Mesodermal cell (in vitro differentiated cells): ENCODE results near the gene FBXL7.

Source experiments
- H3K27ac ChIP-seq: 2 replicates; pipeline ENCODE4 v1.7.0; 2013; ENCODE audit warnings: mild to moderate bottlenecking, low read depth, low read length, moderate library complexity; ENCODE audit not compliant: severe bottlenecking
- H3K36me3 ChIP-seq: 2 replicates; pipeline ENCODE4 v1.7.1; 2013; ENCODE audit warnings: mild to moderate bottlenecking, low read length, moderate library complexity; ENCODE audit not compliant: control insufficient read depth, insufficient read depth
- H3K4me1 ChIP-seq: one replicate; pipeline ENCODE4 v1.7.1; 2013; ENCODE audit warnings: mild to moderate bottlenecking, low read length; ENCODE audit not compliant: insufficient read depth, control insufficient read depth, poor library complexity, severe bottlenecking
- H3K4me3 ChIP-seq: 2 replicates; pipeline ENCODE4 v1.7.0; 2013; ENCODE audit warnings: low read length, control low read depth, mild to moderate bottlenecking; ENCODE audit not compliant: insufficient read depth, poor library complexity, severe bottlenecking; ENCODE audit errors: extremely low read depth
- H3K9me3 ChIP-seq: 2 replicates; pipeline ENCODE4 v1.7.1; 2013; ENCODE audit warnings: mild to moderate bottlenecking, low read length, moderate library complexity; ENCODE audit not compliant: control insufficient read depth
- WGBS, 2 experiments: methylation state at CpG; one replicate each; pipeline ENCODE4 v1.1.5; 2013; ENCODE audit warnings: missing lambda C conversion rate in 2 of 2; ENCODE audit not compliant: insufficient coverage in 2 of 2; 5-methylcytosine and 5-hydroxymethylcytosine counted together

FBXL7 gene

DNA sequence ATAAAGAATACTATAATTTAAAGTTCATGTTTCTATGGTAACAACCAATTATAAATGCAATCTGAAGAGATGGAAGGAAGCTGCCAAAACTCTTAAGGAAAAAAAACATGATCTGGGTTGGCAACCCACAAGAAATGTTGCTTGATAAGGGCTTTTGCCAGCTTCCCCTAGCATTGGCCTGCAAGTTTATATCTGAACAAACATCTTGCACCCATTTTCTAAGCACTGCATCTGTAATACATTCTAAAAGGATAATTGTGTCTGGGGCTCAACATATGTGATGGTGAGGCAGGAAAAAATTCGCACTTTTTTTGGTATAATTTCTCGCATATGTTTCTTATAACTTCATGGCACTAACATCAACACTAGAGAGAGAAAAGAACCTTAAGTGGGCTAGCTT, 276.4 kb downstream of the FBXL7 start:
- H3K36me3 ChIP-seq: no peaks in the 10 kb centered on the region
- WGBS, 2 experiments: no CpG with 5 or more reads among the region's 2 CpGs
- H3K9me3 ChIP-seq: no peaks in the 10 kb centered on the region
- H3K4me3 ChIP-seq: no peak overlapping the region
- no peaks in the 10 kb centered on the region for H3K4me1 ChIP-seq
- no peak overlapping the region for H3K27ac ChIP-seq

GRCh38 chr5:15783734-15784133, 283.8 kb downstream of the FBXL7 start:
- no peaks in the 10 kb centered on the region for H3K4me1 ChIP-seq
- H3K4me3 ChIP-seq: no peak overlapping the region

GRCh38 chr5:15785531-15785981, 285.6 kb downstream of the FBXL7 start:
- whole genome bisulfite sequencing, 2 experiments: 91 to 93% methylated on average over 3 to 5 of the region's 5 CpGs
- Histone ChIP-seq H3K9me3 (no peaks in the 10 kb centered on the region), H3K36me3 (no peaks in the 10 kb centered on the region), H3K27ac (no peak overlapping the region), H3K4me3 (no peak overlapping the region), H3K4me1 (peaks cover 6% of the 10 kb centered on the region)

More at GRCh38 chr5:15783734-15784133, 283.8 kb downstream of the FBXL7 start:
- Histone ChIP-seq H3K27ac (no peak overlapping the region), H3K9me3 (no peaks in the 10 kb centered on the region), H3K36me3 (no peaks in the 10 kb centered on the region)

GRCh38 chr5:15786326-15786725, 286.3 kb downstream of the FBXL7 start:
- Histone ChIP-seq H3K27ac (no peak overlapping the region), H3K4me1 (peaks cover 13% of the 10 kb centered on the region), H3K36me3 (no peaks in the 10 kb centered on the region), H3K4me3 (no peak overlapping the region), H3K9me3 (no peaks in the 10 kb centered on the region)

GRCh38 chr5:15786884-15787283, 286.9 kb downstream of the FBXL7 start:
- Histone ChIP-seq H3K9me3 (no peaks in the 10 kb centered on the region), H3K27ac (no peak overlapping the region), H3K36me3 (no peaks in the 10 kb centered on the region), H3K4me3 (no peak overlapping the region), H3K4me1 (peaks cover 13% of the 10 kb centered on the region)
- WGBS, 2 experiments: 91 to 95% methylated on average over 3 to 5 of the region's 5 CpGs

GRCh38 chr5:15787681-15788080, 287.7 kb downstream of the FBXL7 start:
- no peak overlapping the region for H3K27ac ChIP-seq
- WGBS, 2 experiments: 88 to 100% methylated on average over 1 of the region's 2 CpGs
- H3K36me3 ChIP-seq: no peaks in the 10 kb centered on the region
- H3K9me3 ChIP-seq: no peaks in the 10 kb centered on the region
- H3K4me3 ChIP-seq: no peak overlapping the region
- peaks cover 13% of the 10 kb centered on the region for H3K4me1 ChIP-seq

GRCh38 chr5:15789642-15790041, 289.7 kb downstream of the FBXL7 start:
- 70 to 72% methylated on average over 2 to 4 of the region's 4 CpGs for WGBS, 2 experiments
- H3K4me1 ChIP-seq: peaks cover 20% of the 10 kb centered on the region

DNA sequence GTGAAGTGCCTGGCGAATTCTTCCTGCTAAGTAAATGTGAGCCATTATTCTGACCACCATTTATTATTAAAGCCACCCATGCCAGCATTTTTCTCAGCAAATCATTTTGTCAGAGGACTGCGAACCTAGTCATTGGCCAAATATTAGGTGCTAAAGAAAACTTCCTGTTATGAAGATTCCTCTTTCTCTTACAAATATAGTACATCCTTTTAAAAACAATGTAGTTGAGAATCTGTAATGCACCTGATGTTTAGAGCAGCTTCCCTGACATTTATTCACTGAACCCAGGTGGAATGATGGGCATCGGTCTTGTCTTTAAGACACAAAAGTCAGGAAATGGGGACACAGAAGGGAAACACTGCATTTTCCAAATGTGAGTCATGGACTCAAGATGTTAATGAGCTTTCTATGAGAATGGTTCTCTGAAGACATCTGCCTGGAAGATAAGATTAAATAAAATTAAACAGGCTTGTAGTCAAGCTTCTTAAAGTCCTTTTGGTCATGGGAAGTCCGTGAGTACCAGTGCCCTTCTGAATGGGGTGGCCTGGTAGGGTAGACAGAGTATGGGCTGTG, 290.6 kb downstream of the FBXL7 start:
- 80 to 89% methylated on average over 3 of the region's 4 CpGs for WGBS, 2 experiments
- Histone ChIP-seq H3K27ac (no peak overlapping the region), H3K9me3 (no peaks in the 10 kb centered on the region), H3K4me3 (no peak overlapping the region), H3K36me3 (no peaks in the 10 kb centered on the region), H3K4me1 (peaks cover 27% of the 10 kb centered on the region)

More at GRCh38 chr5:15789642-15790041, 289.7 kb downstream of the FBXL7 start:
- H3K4me3 ChIP-seq: no peak overlapping the region
- no peaks in the 10 kb centered on the region for H3K9me3 ChIP-seq
- H3K27ac ChIP-seq: no peak overlapping the region
- no peaks in the 10 kb centered on the region for H3K36me3 ChIP-seq

GRCh38 chr5:15791274-15791673, 291.3 kb downstream of the FBXL7 start:
- WGBS, 2 experiments: 100% methylated on average over 1 to 3 of the region's 3 CpGs
- H3K4me3 ChIP-seq: no peak overlapping the region
- H3K27ac ChIP-seq: no peak overlapping the region
- H3K36me3 ChIP-seq: no peaks in the 10 kb centered on the region
- no peaks in the 10 kb centered on the region for H3K9me3 ChIP-seq
- H3K4me1 ChIP-seq: peaks cover 30% of the 10 kb centered on the region

- Histone ChIP-seq H3K9me3 (no peaks in the 10 kb centered on the region), H3K4me3 (no peak overlapping the region), H3K36me3 (no peaks in the 10 kb centered on the region), H3K27ac (no peak overlapping the region), H3K4me1 (peaks cover 30% of the 10 kb centered on the region)
- WGBS, 2 experiments: 91 to 100% methylated on average over 1 of the region's 3 CpGs
These were observed 291.9 kb downstream of the FBXL7 start for GRCh38 chr5:15791859-15792258.

DNA sequence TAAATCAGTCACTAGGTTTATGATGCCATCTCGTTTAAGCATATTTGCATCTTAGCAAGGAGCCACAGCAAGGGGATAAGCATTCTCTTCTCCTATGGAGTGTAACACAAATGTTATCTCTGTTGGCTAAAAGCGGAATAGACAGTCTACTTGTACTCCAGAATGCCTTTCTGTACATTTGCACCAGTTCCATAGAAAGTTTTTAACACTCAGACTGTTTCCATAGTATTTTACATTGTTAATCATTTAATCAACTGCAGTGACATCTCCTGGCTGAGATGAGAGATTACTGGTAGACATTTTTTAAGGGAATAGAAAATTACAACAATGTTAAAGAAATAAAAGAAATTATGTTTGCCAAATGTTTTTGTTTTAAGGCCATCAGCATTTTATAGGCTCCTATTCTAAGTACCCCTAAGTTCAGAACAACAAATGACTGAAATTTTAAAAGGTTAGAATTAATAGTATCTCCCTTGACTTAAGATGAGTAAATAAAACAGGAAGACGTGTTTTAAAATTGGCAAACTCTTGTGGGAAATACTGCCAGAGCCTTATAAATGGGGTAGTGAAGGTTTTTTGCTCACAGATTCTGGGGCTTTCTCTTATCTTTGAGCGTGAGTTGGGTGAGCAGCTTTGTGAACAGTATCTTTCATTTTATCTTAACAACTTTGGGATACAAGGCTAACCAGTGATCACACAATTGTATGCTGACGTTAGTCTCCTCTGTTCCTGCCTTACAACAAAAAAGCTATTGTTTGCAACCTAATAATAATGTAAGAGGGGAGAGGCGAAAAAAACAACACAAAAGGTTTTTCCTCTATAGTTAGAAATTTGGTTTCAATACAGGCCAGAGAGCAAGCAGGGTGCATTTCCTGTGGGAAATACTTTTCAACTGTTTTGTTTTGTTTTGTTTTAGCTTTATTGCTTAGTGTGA, 294.3 kb downstream of the FBXL7 start:
- H3K4me1 ChIP-seq: peaks cover 30% of the 10 kb centered on the region
- no peaks in the 10 kb centered on the region for H3K36me3 ChIP-seq
- peak overlapping the region; percentile 47 for H3K27ac ChIP-seq
- no peaks in the 10 kb centered on the region for H3K9me3 ChIP-seq
- WGBS, 2 experiments: 100% methylated on average over 1 to 2 of the region's 6 CpGs
- no peak overlapping the region for H3K4me3 ChIP-seq
